ENCODE data around the gene TENM4.

Gene TENM4

DNA sequence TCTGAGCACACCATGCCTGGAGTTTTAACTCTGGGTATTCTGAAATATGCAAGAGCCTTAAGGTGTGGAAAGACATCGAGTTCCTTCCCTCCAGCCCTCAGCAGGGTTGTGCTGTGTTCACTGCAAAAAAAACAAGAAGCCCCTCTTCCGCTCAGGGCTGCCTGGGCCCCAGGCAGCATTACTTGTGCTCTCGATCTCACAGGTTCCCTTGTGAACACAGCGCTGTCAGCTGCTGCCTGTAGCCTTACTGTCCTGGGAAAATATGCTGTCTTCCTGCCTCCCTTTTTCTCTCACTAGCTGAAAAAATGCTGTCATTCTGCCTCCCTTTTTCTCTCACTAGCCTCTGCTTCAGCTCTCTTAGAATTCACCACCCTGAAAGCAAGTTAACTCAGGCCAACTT is 15.7 kb upstream of the TENM4 start:
- TF ChIP-seq, protein P1, sequence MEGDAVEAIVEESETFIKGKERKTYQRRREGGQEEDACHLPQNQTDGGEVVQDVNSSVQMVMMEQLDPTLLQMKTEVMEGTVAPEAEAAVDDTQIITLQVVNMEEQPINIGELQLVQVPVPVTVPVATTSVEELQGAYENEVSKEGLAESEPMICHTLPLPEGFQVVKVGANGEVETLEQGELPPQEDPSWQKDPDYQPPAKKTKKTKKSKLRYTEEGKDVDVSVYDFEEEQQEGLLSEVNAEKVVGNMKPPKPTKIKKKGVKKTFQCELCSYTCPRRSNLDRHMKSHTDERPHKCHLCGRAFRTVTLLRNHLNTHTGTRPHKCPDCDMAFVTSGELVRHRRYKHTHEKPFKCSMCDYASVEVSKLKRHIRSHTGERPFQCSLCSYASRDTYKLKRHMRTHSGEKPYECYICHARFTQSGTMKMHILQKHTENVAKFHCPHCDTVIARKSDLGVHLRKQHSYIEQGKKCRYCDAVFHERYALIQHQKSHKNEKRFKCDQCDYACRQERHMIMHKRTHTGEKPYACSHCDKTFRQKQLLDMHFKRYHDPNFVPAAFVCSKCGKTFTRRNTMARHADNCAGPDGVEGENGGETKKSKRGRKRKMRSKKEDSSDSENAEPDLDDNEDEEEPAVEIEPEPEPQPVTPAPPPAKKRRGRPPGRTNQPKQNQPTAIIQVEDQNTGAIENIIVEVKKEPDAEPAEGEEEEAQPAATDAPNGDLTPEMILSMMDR (IDR thresholded peaks at IDR 0.05; ENCODE audit: extremely low read depth, insufficient read depth, missing control alignments): no peak
- DNase-seq (ENCODE audit: low spot score): no peak
- in situ Hi-C loops (cut with MboI; ENCODE audit: low pct_unique_long_range_greater_than_20kb, low sequenced_read_pairs, unreplicated experiment): no loop called here

DNA sequence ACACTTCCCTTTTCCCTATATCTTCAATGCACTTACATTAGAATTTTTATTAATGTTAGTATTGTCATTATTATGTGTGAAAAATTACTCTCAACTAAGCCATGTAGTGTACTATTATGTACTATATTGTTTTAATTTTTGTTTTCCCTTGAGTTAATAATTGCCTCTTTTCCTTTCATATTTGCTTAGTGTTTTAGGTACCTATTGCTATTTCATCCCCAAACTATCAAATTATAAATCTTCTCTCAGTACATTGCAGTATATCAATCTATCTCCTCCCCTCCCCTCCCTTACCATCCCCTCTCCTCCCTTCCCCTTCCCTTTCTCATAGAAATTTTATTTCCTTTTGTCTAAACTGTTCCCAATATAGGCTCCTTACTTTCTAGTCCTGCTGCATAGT is 12.8 kb upstream of the TENM4 start:
- in situ Hi-C loops (cut with MboI; ENCODE audit: low pct_unique_long_range_greater_than_20kb, low sequenced_read_pairs, unreplicated experiment): no loop called here
- TF ChIP-seq, protein P1 (IDR thresholded peaks at IDR 0.05; ENCODE audit: extremely low read depth, insufficient read depth, missing control alignments): no peak
- no peak for DNase-seq (ENCODE audit: low spot score)

DNA sequence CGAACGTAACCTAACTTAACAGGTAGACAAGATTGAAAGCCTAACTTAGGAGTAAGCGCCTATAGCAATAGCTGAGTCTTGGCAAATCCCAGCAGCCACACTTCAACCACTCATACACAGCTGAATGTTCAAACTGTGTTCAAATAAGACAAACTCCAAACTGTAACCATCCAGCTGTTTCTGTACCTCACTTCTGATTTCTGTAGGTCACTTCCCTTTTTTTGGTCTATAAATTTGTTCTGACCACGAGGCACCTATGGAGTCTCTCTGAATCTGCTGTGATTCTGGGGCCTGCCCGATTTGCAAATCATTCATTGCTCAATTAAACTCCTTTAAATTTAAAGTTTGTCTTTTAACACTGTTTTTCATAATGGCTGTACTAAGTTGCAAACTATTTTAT is 8.2 kb upstream of the TENM4 start:
- in situ Hi-C loops (cut with MboI; ENCODE audit: low pct_unique_long_range_greater_than_20kb, low sequenced_read_pairs, unreplicated experiment): no loop called here
- no peak for DNase-seq (ENCODE audit: low spot score)
- TF ChIP-seq, protein P1 (IDR thresholded peaks at IDR 0.05; ENCODE audit: extremely low read depth, insufficient read depth, missing control alignments): no peak

DNA sequence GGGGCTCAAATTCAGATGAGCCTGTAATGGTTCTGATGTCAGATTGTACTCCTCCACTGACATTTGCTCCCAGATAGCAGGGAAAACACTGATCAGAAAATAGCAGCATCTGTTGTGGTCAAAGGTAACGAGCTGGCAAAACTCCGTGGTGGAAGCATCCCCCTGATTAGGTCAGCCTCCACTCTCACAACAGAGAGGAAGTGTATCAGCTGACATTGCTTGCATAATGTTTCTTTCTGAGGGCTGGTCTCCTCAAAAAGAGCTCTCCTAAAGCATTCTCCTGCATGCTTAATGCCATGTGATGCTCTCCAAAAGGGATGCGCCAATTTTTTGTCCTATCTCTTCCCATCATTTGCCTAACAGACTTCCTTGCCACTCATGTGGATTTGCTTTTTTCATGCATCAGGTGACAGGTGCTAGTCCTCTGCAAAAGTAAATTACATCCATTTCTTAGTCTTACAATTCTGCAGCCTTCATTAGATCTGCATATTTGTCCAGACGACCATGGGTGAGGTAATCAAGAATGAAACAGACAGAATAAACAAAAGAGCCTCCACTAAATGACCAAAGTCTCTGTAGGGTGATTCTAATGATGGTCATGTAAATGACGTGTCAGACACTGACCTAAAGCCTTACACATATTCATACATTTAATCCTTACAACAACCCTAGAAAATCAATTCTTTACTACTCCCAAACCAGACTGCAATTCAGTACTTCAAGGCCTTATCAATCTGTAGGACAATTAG is 6.4 kb upstream of the TENM4 start:
- TF ChIP-seq, protein P1 (IDR thresholded peaks at IDR 0.05; ENCODE audit: extremely low read depth, insufficient read depth, missing control alignments): no peak
- no peak for DNase-seq (ENCODE audit: low spot score)
- in situ Hi-C loops (cut with MboI; ENCODE audit: low pct_unique_long_range_greater_than_20kb, low sequenced_read_pairs, unreplicated experiment): no loop called here

DNA sequence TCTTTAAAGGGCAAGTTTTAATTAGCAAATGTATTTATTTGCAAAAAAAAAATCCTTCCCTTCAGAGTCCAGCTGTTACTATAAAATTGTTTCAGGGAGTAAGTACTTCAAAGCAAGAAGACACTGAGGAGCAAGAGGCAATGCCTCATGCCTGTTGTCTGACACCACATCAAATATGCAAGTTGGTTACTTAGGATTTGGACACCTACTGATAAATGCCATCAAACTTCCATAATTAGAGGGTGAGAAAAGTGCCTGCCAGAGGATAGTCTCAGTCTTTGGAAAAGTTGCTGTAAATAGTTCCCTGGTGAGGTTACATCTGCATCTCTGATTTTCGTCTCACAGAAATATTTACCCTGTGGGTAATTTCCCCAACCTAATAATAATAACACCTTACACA is 4.1 kb upstream of the TENM4 start:
- TF ChIP-seq, protein P1 (IDR thresholded peaks at IDR 0.05; ENCODE audit: extremely low read depth, insufficient read depth, missing control alignments): no peak
- no peak for DNase-seq (ENCODE audit: low spot score)
- in situ Hi-C loops (cut with MboI; ENCODE audit: low pct_unique_long_range_greater_than_20kb, low sequenced_read_pairs, unreplicated experiment): no loop called here

DNA sequence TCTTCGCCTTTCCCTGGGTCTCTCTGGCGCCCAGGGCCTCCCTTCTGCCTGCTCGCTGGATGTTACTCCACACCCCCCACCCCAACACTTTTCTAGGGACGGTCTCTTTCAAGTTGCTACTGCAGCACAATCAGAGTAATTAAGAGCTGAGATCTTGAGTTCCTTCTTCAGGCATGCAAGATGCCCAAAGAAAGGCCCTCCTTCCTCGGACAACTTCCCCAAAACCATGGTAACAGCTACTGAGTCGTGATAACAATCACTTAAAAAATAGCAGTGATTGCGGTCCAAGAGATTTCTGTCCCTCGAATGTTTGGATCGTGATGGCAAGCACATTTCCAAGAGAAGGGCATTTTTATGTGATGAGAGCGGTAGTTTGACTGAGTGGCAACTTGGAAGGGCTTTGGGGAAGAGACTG is 638 bp upstream of the TENM4 start:
- TF ChIP-seq, protein P1 (IDR thresholded peaks at IDR 0.05; ENCODE audit: extremely low read depth, insufficient read depth, missing control alignments): no peak
- in situ Hi-C loops (cut with MboI; ENCODE audit: low pct_unique_long_range_greater_than_20kb, low sequenced_read_pairs, unreplicated experiment): no loop called here
- DNase-seq (ENCODE audit: low spot score): no peak
